GM19025 (cell line): ENCODE data around the gene KIF7.

ENCODE experiments used
- ATAC-seq: cut with Tn5 transposase; IDR thresholded peaks from one replicate; pipeline ENCODE4 v1.9.1; 2021; ENCODE audit warnings: mild to moderate bottlenecking, low read depth, moderate library complexity; ENCODE audit not compliant: unreplicated experiment

The KIF7 gene

DNA sequence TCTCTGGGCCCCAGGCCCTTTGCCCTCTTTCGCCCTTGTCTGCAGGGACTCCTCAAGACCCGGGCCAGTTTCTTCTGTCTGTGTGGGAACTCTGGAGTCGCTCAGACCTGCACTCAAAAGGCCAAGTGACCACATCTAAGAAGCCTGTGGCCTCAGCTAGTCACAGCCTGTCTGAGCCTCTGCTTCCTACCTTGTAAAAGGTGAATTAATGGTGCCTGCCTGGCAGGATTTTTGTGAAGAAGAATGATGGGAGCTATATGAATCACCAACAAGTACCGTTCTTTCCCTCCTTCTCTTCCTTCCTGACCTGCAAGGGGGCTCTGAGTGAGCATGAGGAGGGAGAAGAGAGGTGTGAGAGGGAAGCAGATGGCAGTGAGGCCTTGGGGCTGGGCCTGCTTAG is 16.4 kb upstream of the KIF7 start:
- ATAC-seq = no peak

DNA sequence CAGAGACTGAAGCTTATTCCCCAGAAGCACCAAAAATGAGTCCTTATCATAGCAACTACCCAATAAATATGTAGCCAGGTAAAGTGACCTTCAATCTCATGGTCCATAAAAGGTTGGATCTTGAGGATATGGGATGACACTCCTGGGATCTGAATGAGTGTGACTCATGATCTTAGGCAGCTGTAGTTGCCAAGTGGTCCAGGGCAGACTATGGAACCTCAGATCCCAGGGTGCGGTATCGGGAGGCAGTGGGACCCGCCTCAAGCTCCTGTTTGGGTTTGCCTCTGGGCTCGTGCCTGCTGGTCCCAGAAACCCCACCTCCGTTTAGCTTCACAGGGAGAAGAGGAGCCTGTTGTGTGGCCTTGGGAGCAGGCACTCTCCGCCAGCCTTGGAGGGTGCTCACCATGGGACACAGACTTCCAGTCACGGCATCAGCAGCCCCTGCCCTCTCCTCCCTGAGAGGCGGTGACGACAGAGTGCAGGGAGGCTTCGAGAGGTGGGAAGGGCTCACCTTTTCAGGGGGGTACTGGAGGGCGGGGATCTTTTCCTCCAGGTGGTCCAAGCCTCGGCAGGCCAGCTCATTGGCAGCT is 15.8 kb upstream of the KIF7 start:
- no peak for ATAC-seq

DNA sequence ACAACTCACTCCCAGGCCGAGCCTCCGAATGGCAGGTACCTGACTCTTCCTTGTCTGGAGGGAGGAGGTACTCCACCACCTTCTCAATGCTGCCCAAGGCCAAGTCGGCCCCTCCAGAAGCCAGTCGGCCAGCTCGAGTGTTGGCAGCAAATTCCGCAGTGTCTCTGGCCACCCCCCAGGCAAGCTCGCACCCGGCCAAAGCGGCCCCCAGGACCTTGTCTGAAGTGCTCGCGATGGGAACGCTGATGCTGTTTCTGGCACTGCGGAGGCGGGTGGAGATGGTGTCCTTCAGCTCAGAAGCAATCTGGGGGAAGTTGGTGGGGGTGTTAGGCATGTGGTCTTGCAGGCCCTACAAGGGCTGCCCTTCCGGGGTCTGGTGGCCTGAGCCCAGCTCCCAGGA is 14.7 kb upstream of the KIF7 start:
- no peak for ATAC-seq

DNA sequence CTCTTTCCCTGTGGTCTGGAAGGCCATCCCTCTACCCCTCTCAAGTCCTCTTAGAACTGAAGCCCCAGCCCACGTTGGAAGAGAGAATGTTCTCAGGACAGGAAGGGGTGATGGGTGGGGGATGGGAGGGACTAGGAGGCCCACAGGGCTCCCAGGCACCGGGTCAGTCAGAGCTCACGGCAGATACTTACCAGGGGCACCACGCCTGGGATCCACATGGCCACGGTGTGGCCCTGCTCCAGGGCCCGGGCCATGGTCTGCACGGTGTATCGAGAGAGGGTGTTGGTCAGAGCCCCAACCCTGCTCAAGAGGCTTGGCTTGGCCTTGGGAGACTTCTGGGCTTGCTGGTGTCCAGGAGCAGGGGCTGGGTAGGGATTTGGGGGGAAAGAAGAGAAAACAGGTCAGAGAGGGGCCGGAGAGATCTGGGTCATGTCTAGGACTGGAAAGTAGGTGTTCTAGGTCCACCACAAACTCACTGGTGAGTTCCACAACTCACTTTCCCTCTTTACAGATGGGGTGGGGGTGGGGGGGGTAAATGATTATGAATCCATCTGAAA is 14.1 kb upstream of the KIF7 start:
- ATAC-seq = no peak

DNA sequence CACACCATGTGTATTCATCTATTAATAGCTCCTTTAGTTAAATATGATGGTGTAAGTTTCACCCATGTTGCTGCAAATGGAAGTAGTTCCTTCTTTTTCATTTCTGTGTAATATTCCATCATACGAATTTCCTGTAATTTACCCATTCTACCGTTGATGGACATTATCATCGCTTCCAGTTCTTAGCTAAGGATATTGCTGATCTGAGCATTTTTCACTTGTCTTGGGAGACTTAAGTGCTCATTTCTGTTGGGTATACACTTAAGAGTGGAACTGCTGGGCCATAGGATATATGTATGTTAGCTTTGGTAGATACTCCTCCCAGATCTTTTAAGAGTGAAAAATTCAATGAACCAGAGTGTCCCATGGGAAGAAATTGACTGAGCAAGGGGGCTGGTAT is 12.9 kb upstream of the KIF7 start:
- ATAC-seq = no peak

DNA sequence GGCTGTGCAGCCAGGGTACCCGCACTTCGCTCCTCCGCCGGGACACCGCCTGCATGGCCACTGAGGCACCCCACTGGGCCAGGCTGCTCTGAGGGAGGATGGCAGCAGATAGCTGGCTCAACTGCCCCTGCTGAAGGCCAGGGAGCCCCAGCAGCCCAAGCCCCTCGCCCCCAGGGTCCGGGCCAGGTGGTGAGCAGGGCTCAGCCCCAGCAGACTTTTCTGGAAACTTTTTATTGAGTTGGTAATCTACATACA is 12.4 kb upstream of the KIF7 start:
- ATAC-seq = no peak

DNA sequence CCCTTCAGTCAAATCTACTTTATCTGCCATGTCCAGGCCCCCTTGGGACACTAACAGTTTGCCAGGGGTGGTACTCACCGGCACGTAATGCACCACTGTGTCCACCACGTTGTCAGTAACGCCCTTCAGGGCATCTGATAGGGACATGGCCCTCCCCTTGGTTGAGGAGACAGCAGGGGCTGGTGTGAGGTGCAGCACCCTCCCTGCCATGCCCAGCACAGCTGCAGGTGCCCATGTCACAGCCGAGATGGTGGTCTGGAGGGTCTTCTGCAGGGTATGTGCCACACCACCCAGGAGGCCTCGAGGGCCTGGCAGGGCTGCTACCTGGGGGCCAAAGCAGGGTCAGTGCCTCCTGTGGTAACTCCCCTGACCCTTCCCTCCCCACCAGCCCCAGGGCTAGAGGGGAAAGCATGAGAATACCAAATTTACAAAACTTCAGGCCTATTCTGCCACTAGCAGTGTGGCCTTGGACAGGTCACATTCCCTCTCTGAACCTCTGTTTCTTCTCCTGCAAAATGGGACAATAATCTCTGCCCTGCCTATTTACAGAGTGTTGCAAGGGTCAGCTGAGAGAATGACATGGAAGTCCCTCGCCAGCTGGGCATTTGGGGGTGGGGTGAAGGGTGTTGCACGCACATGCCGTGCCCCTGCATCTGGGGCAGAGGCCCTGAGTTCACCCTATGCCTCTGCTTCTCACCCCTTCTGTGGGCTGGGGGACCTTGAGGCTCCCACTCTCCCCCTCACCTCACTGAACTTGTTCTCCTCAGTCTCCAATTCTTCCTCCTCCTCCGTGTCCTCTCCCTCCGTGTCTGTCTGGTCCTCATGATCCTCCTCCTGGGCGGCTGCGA is 11.8 kb upstream of the KIF7 start:
- no peak for ATAC-seq

DNA sequence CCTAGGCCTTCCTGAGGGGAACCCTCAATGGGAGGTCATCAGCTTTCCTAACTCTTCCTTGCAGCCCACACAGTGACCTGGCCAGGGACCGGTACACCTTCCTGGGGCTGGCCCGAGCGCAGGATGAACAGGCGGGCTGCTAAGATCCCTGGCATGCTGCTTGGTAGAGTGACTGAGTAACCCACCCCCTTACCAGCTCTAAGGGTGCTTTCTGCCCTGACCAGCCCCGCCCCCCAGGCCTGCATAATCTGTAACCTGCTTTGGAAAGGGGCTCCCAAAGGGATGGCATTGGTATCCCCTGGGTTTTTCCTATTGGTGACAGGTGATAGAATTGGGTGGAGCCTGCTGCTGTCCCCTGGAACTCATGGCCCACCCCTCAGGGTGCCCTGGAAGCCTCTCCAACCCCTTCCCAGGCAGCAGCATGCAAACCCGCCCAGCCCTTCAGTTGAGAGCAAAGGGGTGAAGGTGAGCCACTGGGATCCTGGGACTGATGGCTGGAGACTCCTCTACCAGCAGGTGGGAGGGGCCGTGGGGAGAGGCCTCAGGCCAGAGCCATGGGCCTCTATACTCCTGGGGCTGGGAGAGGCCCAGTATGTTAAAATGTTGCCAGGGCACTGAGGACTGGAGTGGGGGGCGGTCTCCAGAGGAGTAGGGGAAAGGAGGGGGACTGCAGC is 11.1 kb upstream of the KIF7 start:
- no peak for ATAC-seq

DNA sequence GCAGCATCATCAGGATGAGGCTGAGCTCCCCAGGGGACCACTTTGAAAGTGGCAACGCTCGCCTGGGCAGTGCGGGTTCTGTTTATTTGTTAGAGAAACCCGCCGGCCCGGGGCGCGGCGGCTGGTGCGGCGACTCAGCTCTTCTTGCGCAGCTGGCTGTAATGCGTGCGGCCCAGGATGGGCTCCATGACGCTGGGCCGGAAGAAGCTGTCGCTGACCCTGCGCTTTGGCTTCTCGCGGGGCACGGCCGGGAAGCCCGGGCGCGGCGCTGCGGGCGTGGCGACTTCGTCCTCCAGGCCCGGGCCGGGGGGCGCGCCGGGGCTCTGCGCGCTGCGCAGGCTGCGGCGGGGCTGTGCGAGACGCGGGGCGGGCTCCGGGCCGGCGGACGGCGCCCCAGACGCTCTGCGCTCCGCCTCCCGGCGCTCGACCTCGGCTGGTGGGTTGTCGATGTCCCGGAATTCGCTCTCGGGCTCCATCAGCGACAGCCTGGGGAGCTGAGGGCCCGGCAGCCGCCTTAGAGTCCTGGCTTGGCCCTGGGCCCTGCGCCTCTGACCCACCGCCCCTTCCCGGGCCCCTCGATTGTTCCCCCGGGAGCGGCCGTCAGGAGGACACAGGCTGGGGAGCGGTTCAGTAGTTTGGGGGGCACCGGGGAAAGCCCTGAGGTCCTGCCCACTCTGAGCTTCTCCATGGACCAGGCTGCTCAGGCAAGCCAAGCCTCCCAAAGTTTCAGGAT is 10.3 kb upstream of the KIF7 start:
- ATAC-seq = no peak

DNA sequence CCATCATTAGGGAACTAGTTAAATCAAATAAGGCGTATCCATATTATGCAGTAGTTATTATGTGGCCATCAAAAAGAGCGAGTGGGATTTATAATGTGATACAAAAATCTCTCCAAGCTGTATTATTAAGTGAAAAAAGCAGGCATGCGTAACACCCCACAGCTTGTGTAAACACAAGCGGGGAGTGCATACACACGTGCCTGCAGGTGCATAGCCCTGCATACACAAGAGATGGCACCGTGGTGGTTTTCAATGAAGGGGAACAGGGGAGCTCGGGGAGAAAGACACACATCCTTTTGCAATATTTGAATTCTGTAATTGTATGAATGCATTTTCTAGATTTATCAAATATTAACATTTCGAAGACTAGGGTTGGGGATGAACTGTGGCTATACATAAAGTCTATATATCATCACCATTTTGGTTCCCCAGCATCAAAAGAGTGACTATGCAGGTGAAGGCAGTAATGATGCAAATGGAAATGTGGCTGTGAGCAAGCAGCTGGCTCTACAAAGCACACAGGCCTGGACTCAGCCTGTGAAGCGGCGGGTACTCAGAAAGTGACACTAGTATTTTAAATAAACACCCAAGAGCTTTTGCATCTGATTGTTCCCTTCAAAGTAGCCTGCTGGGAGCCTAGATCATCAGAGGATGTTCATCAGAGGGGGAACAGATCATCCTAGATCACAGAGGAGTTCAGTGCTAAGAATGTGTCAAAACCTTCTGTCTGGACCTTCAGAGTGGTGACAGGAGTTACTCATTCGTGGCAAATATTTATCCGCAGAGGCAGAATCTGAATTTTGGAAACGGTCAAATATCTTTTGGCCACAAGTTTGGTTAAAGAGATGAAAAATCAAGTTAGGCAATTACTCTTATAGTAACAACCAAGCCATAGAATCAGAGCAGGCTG is 9.4 kb upstream of the KIF7 start:
- no peak for ATAC-seq

DNA sequence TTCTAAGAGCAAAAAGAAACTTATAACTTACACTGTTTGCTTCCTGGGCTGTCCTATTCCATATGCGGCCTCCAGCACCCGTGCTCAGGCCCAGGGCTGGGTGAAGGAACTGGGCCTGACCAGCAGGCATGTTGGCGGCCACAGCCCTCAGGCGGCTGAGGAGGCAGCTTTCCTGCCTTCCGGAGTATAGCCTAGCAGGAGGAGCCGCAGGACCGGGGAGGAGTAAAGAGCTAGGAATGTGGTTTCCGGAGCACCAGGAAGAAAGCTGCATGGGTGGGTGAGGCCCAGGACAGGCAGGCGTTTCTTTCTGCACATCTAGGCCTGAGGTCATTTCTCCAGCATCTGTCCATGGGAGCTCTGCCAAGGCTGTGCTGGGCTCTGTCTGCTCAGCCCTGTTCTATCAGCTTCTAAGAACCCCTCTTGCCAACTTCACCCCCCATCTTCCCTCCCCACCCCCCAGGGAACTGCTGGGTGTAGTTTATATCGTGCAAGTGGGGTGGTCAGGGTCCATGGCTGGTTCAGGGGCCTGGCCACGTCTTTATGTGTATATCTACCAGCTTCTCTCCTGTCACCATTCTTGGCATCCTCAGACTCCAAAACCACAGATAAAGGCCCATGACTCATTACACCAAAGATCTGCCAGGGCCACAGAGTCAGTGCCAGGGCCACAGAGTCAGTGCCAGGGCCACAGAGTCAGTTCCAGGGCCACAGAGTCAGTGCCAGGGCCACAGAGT is 7.8 kb upstream of the KIF7 start:
- no peak for ATAC-seq

DNA sequence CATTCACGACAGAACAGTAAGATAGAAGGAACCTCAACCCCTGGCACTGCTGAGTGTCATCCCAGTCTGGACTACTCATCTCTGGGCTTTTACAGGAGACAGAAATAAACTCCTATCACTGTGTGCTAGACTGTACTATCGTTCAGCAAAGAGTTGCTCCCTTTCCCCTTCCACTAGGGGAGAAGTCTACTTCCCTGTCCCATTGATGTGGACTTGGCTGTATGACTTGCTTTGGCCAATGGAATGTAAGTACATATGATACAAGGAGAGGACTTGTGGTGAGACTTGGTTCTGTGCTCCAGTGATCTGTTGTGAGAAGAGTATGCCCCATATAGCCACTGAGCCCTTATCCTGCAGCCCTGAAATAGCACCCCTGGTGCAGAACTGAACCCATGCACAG is 5.3 kb upstream of the KIF7 start:
- no peak for ATAC-seq

DNA sequence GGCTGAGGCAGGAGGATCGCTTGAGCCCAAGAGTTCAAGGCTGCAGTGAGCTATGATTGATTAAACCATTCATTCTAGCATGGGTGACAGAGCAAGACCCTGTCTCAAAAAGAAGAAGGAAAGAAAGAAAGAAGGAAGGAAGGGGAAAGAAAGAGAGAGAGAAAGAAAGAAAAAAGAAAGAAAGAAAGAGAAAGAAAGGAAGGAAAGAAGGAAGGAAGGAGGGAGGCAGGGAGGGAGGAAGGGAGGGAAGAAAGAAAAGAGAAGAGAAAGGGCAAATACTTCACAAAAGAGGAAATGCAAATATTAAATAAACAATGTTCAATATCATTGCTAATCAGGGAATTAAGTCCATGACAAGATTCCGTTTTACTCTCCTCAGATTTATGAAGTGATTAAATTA is 4.0 kb upstream of the KIF7 start:
- no peak for ATAC-seq

DNA sequence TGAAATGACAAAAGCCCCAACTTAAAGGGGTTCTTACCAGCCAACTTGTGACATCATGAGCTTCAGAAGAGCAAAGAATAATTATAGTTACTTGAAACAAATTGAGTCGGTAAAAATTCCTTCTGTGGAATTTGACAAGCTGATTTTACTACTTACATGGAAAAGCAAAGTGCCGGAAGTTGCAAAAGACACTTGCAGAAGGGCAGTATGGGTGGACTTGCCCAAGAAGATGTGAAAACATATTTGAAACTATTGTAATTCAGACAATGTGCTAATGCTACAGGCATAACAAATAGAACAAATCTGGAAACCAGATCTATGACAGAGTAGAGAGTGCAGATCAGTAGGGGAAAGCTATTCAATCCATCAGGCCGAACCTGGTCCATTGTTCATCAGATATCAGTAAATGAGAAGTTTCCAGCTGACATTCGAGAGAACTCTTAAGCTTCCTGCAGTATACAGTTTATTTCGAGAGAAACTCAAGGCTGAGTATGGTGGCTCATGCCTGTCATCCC is 2.5 kb upstream of the KIF7 start:
- no peak for ATAC-seq

DNA sequence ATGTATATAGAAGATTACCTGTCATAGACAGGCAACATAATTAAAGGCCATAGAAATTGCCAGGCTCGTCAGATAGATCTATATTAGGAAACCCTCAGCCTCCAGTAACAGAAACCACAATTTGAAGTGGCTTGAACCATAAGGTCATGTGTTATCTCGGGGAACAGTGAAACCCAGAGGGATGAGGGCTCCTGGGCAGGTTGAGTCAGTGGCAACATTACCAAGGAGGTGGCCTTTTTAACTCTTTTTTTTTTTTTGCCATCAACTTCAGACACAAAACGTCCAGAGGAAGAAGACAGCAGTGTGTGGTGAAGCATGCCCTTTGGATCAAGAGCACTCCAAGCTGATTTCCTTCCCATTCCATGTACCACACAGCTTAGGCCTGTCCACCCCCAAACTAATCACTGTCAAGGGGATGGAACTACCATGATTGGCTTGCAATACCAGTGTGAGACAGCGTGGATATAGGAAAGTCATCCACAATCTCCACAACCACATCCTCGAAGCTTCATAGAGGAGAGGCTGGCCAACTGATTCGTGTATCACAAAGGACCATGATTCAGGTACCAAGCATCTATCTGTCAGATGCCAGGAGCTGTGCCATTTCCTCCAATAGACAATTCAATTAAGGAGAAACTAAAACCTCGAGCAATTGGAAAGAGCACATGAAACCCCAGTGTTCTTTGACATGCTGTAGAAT is 999 bp upstream of the KIF7 start:
- ATAC-seq = no peak

DNA sequence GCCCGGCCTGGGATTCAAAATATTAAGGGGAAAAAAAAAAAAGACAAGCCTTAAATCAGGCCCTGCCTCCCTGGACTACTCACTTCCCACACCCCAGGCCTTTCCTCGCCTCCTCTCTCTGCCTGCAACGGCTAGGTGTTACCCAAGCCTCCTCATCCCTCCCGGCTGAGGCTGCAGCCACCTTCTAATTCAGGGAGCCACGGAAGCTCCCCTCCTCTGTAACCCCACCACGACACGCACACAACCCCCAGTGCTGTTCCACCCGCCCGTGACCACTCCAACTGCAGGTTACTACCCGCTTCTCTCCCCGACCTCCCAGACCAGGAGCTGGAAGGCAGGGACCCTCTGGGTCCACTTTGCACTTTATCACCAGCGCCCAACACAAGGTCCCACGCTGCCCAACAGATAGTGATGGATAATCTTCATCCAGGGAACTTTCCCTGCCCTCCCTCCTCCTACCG is 936 bp downstream of the KIF7 start:
- no peak for ATAC-seq

DNA sequence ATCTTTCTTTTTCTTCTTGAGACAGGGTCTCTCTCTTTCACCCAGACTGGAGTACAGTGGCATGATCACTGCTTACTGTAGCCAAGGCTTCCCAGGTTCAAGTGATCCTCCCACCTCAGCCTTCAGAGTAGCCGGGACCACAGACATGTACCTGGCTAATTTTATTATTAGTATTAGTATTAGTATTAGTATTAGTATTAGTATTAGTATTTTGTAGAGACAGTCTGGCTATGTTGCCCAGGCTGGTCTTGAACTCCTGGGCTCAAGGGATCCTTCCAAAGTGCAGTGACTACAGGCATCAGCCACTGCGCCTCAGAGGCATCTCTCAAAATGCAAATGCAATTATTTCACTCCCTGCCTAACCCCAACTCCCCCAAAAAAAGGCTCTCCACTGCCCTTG is 1.7 kb downstream of the KIF7 start:
- ATAC-seq = no peak

DNA sequence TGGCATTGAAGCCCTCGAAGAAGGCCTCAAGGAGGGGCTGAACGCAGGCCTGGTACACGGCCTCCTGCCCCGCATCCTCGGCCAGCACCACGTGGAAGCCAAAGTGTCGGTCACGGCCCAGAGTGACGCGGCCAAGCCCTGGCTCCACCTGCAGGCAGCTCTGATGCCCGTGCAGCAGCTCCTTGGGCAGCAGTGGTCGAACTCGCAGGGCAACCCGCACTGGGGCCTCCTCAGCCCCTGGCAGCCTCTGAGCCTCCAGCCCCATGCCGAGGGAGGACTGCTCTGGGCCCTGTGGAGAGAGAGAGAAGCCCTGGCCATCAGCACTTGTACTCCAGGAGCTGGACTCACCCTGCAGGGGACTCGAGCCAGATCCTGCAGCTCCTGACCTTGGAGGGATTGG is 2.6 kb downstream of the KIF7 start:
- no peak for ATAC-seq

DNA sequence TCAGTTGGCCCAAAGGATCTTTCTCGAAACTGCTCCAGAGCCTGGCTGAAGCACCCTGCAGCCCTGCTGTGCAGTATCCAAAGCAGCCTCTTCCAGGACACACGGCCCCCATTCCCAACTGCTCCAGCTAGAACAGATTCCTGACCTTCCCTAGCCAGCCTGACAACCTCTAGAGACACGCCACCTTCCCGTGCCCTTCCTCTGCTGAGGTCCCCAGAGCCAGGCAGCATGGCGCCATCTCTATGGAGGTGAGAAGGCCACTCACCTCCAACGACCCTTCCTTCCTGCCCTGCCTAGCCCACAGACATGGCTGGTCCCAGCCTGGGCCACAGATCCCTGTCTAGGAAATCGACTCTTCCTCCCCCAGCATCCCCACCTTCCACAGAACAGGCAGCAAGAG is 3.1 kb downstream of the KIF7 start:
- ATAC-seq = no peak
